NCI-H526 (cell line): ENCODE data around the gene PCDHGA8.
A peak's percentile ranks its signal among the peaks of the same experiment; 100 is the strongest.

Experiments
- DNase-seq, 2 experiments: peaks; one replicate each; lab custom pipeline; 2025; lab: John Stamatoyannopoulos, UW

Gene PCDHGA8

DNA sequence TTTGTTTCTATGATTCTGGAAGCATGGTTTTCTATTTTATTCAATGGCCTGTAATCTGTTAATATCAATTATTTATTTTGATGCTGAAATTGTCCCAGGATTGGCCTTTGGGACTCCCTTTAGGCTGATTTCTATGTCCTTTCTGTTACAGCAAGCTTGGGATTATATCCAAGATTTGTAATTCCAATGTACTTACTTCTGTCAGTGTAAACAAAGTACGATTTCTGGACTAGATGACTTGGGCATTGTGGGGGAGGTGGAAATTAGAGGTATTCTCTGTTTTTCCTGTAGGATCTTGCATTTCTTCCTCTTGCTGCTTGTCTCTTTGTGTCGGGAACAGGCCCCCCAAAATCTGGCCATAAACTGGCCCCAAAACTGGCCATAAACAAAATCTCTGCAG, 41.6 kb downstream of the PCDHGA8 start:
- DNase-seq, result no peak

DNA sequence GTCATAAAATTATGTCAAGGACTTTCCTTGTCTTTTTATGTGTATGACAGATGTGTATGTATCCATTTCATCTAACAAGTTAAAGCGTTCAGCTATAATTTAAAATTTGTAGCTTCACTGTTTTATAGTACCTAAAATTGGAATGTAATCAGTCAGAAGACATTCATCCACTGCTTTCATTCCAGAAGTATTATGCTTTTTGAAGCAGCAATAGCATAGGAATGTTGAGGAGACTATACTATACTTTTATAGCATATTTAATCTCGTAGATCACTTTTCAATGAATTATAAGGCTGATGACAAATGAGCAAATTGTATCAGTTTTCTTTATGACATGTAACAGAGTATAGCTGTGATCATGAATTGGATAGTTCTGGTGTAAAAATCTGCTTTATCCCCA, 44.8 kb downstream of the PCDHGA8 start:
- no peak for DNase-seq

DNA sequence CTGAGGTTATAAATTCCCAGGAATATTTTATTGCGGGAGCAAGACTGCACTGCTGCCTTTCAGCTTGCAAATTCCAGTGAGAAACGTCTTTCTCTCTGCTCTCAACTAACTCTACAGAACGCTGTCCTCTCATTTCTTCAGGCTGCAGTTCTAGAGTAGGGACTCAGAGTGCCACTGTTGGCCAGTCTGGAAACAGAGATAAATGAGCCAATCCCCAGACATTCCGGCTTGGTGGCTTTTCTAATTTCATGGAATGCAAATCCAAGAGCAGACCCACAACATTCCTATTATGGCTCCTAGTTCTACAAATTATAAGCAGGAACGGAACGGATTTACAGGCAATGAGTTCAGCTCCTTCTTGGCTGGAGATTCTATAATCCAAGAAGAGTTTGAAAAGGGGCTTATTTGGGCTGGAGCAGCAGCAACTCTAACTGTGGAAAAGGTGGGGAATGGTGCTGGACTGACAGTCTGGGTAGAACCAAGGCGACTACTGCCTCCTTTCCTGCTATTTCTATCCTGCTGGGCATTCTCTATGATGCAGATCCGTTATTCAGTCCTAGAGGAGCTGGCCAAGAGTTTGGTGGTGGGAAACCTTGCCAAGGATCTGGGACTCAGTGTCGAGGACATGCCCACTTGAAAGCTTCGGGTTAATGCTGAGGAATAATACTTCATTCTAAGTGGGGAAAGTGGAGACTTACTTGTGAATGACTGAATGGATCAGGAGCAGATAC, 47.1 kb downstream of the PCDHGA8 start:
- peak; percentile 77 to 80 for DNase-seq

DNA sequence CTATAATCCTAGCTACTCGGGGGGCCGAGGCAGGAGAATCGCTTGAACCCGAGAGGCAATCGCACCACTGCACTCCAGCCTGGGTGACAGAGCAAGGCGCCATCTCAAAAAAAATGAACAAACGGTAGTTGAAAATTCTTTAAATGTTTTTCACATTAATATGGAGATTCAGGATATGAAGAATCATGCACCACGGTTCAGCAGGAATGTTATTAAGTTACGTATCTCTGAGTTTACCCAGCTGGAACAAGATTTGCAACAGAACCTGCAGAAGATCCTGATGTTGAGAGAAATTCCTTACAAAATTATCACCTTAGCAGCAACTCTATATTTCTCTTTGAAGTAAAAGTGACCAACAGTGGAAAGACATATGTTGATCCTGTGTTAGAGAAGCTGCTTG, 47.9 kb downstream of the PCDHGA8 start:
- no peak for DNase-seq

DNA sequence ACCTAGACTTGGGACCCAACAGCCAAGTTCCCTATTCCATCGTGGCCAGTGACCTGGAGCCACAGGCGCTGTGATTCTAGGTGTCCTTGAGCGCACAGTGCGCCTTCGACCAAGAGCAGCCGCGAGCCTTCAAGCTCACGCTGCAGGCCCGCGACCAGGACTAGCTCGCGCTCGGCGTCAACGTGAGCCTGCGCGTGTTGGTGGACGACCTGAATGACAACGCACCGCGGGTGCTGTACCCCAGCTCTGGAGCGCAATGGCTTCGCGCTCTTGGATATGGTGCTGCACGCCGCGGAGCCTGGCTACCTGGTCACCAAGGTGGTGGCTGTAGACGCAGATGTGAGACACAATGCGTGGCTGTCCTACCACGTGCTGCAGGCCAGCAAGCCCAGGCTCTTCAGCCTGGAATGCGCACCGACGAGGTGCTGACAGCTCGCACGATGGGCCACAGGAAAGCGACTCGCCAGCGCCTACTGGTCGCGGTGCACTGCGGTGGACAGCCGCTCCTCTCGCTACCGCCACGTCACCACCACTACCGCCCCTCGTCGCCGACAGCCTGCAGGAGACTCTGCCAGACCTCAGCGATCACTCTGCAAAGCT, 49.2 kb downstream of the PCDHGA8 start:
- no peak for DNase-seq
